NCI-H510A treated with DMSO at 0.1 percent for 48 hours (cell line): ENCODE data around the gene COASY.

ENCODE experiments used
- DNase-seq: peaks from one replicate; lab custom pipeline; 2025; lab: John Stamatoyannopoulos, UW

COASY gene

GRCh38 chr17:42574463-42574862 is 12.5 kb downstream of the COASY start:
- no peak for DNase-seq

GRCh38 chr17:42577140-42577531 is 15.2 kb downstream of the COASY start:
- no peak for DNase-seq

- DNase-seq = peak; percentile 93
These were observed 15.8 kb downstream of the COASY start, which contains the start of gene PSMC3IP for GRCh38 chr17:42577532-42578281. TSS of gene PSMC3IP (minus strand) at chr17:42577729. CDS start at chr17:42577686, 43 bp downstream.

- peak; percentile 49 for DNase-seq
These were observed 16.4 kb downstream of the COASY start for GRCh38 chr17:42578282-42578869.

- no peak for DNase-seq
These were observed 18.0 kb downstream of the COASY start for GRCh38 chr17:42579794-42580551.

GRCh38 chr17:42581744-42582270 is 19.9 kb downstream of the COASY start:
- DNase-seq = no peak

- DNase-seq = no peak
These were observed 22.9 kb downstream of the COASY start for GRCh38 chr17:42584880-42585279.

- no peak for DNase-seq
These were observed 23.4 kb downstream of the COASY start for GRCh38 chr17:42585353-42585752.

GRCh38 chr17:42586514-42587230 is 24.7 kb downstream of the COASY start:
- DNase-seq = no peak

- DNase-seq = no peak
These were observed 28.9 kb downstream of the COASY start for GRCh38 chr17:42590886-42591285.

GRCh38 chr17:42591411-42591810 is 29.5 kb downstream of the COASY start:
- DNase-seq = no peak

GRCh38 chr17:42596386-42596785 is 34.4 kb downstream of the COASY start:
- no peak for DNase-seq

GRCh38 chr17:42598905-42599304 is 37.0 kb downstream of the COASY start:
- no peak for DNase-seq

- no peak for DNase-seq
These were observed 41.4 kb downstream of the COASY start for GRCh38 chr17:42603318-42603717.

GRCh38 chr17:42607769-42608168 is 45.8 kb downstream of the COASY start:
- no peak for DNase-seq

- DNase-seq = peak; percentile 16
These were observed 46.6 kb downstream of the COASY start for GRCh38 chr17:42608305-42609181.

GRCh38 chr17:42609182-42609813 is 47.4 kb downstream of the COASY start, which contains the start of the genes RETREG3 and TUBG1:
TSS of gene RETREG3 (minus strand) at chr17:42609374. CDS start at chr17:42609324, 50 bp downstream.
TSS of gene TUBG1 (plus strand) at chr17:42609683. CDS start at chr17:42609738, 55 bp downstream.
- peak; percentile 97 for DNase-seq

- peak; percentile 73 for DNase-seq
These were observed 48.2 kb downstream of the COASY start for GRCh38 chr17:42609814-42610801.

- no peak for DNase-seq
These were observed 50.1 kb downstream of the COASY start for GRCh38 chr17:42612013-42612412.
